Stimulated activated CD4-positive, alpha-beta T cell treated with anti-CD3 and anti-CD28 coated beads, Interleukin-4, amount 100 ng/mL, for 48 hours (primary cell): ENCODE data around the gene ZNF26.
"Not testable (repeated sequence)": the region's sequence is repeated elsewhere in the genome, so short reads cannot be mapped to it uniquely, and the experiment has no call there.

Experiments used
- DNase-seq, 2 donors: peaks; one replicate each; pipeline ENCODE4 v3.0.0-alpha.2; 2020; ENCODE audit warnings: low read depth in 2 of 2

The ZNF26 gene

GRCh38 chr12:132986001-132986884 is at the start of gene ZNF26:
Gene ZNF26 (plus strand): TSS chr12:132986367. CDS start chr12:132986841, 474 bp downstream.
- DNase-seq = peak; percentile 80 to 83

- DNase-seq = not testable (repeated sequence)
These were observed 49.2 kb upstream of the ZNF26 start for GRCh38 chr12:132936921-132937320.

DNA sequence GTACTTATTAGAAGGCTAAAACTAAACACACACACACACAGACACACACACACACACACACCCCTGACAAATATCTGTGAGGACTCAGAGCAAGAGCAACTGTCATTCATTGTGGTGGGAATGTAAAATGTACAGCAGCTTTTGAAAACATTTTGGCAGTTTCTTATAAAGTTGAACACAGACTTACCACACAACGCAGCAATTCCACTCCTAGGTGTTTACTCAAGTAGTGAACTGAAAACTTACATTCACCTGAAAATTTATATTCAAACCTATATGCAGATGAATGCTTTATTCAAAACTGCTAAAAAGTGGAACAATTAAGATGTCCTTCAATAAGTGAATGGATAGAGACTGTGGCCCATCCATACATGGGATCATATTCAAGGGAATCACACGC is 48.7 kb upstream of the ZNF26 start:
- no peak for DNase-seq

DNA sequence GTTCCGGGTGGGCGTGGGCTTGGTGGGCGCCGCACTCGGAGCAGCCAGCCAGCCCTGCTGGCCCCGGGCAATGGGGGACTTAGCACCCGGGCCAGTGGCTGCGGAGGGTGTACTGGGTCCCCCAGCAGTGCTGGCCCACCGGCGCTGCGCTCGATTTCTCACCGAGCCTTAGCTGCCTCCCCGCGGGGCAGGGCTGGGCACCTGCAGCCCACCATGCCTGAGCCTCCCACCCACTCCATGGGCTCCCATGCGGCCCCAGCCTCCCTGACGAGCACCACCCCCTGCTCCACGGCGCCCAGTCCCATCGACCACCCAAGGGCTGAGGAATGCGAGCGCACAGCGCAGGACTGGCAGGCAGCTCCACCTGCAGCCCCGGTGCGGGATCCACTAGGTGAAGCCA is 47.4 kb upstream of the ZNF26 start:
- DNase-seq = not testable (repeated sequence)

DNA sequence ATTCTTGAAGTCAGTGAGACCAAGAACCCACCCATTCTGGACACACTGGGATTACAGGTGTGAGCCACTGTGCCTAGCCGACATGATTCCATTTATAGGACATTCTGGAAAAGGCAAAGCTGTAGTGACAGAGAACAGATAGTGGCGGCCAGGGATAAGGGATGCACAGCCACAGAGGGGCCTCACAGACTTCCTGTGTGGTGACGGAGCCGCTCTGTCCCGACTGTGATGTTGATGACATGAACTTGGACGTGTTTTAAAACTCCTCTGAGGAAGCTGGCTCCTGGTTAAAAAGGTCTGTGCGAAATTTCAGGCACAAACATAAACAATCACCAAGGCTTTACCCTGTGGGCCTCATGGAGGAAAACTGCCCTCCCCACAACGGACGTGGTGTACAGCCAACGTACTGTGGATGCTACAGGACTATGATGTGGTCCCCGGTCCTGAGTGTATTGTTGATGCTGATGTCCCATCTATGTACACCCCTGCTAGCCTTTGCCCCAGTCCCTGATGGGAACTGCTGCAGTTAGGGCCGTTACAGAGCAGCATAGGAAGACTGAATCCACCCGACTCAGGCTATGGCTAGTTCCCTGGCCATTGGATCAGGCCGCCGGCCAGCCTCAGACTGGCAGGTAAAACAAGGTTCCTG is 46.0 kb upstream of the ZNF26 start:
- DNase-seq = no peak

- no peak for DNase-seq
These were observed 44.7 kb upstream of the ZNF26 start for GRCh38 chr12:132941336-132941954.

DNA sequence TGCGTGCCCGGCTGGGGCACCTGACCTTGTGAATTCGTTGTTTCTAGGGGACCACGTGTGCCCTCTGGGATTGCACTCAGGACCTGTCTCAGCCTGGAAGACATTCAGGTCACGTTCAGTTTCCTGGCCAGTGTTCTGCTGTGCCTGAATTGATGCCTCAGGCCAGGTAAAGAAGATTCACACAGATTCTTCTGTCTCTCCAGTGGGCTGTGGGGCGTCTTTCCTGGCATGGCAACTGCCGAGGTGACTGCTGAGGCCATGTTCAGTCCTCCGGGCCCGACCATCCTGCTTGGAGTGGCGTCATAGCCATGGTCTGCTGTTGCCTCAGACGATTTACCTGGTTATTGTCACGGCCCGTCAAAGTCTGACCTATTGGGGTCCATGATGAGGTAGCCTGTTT is 43.6 kb upstream of the ZNF26 start:
- DNase-seq = no peak

DNA sequence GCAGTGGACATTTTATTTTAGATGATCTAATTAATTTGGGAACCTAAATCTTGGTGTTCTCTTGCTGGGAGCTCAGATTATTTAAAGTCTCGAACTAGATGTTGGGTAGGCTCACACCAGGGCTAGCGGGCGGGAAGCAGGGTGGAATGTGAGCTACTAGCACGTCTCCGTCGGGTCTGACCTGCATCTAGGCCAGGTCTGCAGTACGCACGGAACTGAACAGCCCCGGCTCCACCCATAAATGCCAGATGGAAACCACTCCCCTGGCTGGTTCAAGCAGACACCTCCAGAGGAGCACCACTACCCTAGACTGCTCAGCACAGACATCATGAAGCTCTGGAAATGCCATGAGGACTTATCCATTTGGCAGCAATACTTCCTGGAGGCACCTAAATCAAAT is 40.4 kb upstream of the ZNF26 start:
- no peak for DNase-seq

GRCh38 chr12:132946246-132946820 is 39.8 kb upstream of the ZNF26 start:
- no peak for DNase-seq

GRCh38 chr12:132948146-132949066 is 37.8 kb upstream of the ZNF26 start:
- DNase-seq = no peak

DNA sequence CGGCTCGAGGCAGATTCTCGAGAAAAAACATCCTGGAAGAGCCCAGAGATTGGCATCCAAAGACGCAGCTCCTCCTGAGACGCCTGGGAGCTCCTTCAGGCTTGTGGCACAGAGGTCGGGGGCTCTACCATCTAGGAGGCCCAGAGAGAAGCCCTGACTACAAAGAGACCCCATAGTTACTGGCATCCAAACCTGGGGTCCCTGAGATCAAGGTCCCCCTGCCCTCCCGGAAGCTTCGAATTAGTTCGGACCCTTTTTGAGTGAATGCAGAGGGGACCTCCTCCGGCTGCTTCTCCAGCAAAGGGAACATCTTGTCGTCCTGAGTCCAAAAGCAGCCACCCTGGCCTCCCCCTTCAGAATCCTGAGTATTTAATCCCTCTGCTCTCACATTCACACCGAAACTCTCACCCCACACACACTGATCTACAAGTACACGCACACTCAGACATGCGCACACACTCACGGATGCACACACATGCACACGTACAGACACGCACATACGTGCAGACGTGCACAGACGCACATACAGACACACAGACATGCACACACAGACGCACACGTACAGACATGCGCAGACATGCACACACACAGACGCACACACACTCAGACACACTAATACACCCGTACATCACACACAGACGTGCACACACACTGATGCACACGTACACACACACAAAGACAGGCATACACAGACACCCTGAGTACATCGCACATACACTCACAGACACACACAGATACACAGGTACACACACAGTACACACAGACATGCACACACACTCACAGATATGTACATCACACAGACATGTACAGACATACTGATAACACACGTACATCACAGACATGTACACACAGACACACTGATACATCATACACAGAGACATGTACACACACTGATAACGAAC is 36.0 kb upstream of the ZNF26 start:
- no peak for DNase-seq

DNA sequence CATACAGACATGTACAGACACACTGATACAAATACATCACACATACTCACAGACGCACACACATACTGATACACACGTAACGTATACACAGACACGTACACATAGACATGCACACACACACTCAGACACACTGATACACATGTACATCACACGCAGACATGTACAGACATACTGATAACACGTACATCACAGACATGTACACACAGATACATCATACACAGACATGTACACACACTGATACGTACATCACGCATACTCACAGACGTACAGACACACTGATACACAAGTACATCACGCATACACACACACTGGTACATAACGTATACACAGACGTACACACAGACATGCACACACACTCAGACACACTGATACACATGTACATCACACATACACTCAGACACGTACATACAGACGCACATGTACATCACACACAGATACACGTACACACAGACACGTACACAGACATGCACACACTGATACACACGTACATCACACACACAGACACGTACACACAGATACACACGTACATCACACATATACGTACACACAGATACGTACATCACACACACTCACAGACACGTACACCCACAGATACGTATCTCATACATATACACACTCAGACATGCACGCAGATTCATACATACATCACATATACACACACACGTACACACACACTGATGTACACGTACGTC is 35.2 kb upstream of the ZNF26 start:
- no peak for DNase-seq

GRCh38 chr12:132951649-132952048 is 34.5 kb upstream of the ZNF26 start:
- DNase-seq = no peak

DNA sequence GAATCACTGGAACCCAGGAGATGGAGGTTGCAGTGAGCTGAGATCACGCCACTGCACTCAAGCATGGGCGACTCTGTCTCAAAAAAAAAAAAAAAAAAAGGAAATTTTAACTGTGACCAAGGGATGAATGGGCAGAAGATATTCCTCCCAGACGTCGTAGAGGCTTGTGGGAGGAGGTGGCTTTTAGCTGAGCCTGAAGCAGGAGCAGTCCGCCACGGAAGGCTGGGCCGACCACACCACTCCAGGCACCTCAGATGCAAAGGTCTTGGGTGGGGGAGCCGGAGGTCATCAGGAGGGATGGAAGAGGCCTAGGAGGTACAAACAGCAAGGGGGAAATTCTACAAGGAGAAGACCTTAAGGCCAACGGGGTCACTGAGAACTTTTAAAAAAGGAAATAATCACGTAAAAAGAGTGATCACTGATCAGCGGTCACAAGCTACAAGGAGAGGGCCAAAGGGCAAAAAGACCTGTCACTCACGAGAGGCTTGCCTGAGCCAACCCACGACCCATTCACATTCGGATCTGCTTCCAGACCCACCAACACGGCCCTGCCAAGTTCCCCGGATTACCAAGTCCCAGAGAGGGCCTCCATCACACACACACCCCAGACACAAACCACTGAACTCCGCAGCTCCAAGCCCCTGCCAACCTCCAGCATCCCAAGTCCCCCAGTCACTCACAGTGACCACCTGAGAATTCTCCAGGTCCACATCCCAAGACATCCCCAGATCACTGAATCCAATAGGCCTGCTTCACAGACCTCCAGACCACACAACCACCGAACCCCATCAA is 33.6 kb upstream of the ZNF26 start:
- DNase-seq = no peak

- DNase-seq = no peak
These were observed 33.1 kb upstream of the ZNF26 start for GRCh38 chr12:132953163-132953425.

DNA sequence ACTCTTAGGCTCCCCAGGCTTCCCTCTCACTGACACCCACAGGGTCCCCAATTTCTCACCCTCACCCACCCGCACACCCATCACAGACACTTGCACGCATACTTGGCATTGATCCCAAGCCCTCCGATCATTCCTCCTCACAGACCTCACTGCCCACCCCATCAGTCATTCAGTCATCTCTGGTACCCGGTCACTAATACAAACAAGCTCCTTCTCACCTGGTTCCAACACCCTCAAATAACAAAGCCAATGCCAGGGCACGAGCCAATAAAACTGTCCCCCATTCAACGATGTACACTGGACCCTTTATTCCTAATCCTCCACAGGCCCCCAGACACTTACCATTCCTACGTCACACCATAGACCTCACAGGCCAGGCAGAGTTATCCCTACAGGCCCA is 32.4 kb upstream of the ZNF26 start:
- DNase-seq = no peak

GRCh38 chr12:132954471-132955048 is 31.6 kb upstream of the ZNF26 start:
- DNase-seq = no peak

GRCh38 chr12:132955094-132956010 is 30.8 kb upstream of the ZNF26 start:
- no peak for DNase-seq
